HepG2 (cell line): ENCODE results near the gene INO80. TPM values are rescaled to one million over a fixed set of nuclear protein-coding genes. Genes with fewer than 3 reads are reported as not detected.
A peak's percentile ranks its signal among the peaks of the same experiment; 100 is the strongest.

ENCODE experiments used
- ATAC-seq: fragments of 200-7000 bp; cut with Tn5 transposase; 3 replicates; pipeline ENCODE4 v1.9.1; 2020; ENCODE audit warnings: mild to moderate bottlenecking, moderate library complexity
- BruUV-seq: library from RNA; stranded (reverse); fragments of 400-500 nt; replicated peaks from 2 replicates; lab custom pipeline; 2021; lab: Mats Ljungman, UMichigan
- CTCF ChIA-PET: fragments of 300-600 bp; formaldehyde crosslinking; extraction: SDS; loops from one replicate; lab custom pipeline; 2021; ENCODE audit warnings: low total read pairs, inconsistent platforms, low intra/inter-chr PET ratio; lab: Yijun Ruan, JAX
- POLR2A ChIA-PET: fragments of 350-600 bp; sonication (Branson Sonifier 250); formaldehyde crosslinking; loops from one replicate; lab custom pipeline; 2020; ENCODE audit warnings: antibody characterized with exemption, inconsistent platforms; lab: Yijun Ruan, JAX
- DNase-seq: peaks from one replicate; pipeline ENCODE4 v3.0.0-alpha.2; 2015; ENCODE audit warnings: low spot score
- FAIRE-seq: peaks from 3 replicates; lab custom pipeline; 2011; peaks lifted over from hg19 to GRCh38; lab: Jason Lieb, UNC
- H2AFZ ChIP-seq: one replicate; pipeline ENCODE4 v1.6.1; 2011; ENCODE audit warnings: low read length, inconsistent platforms
- H3K27ac ChIP-seq: fragments of 300-600 bp; 3 replicates; pipeline ENCODE4 v1.8.0; 2011; ENCODE audit warnings: mixed run types, mild to moderate bottlenecking, mixed read lengths, low read length, inconsistent platforms; ENCODE audit not compliant: insufficient read depth; ENCODE audit errors: extremely low read length
- H3K27me3 ChIP-seq, 2 experiments: fragments of 200-600 bp in 1 of 2; 2 replicates in 1 of 2; 3 replicates in 1 of 2; pipeline versions ENCODE4 v1.6.0 to v1.8.0; 2011; ENCODE audit warnings: low read length in 2 of 2, mild to moderate bottlenecking in 2 of 2, moderate library complexity in 2 of 2, inconsistent platforms in 1 of 2; ENCODE audit not compliant: insufficient read depth in 2 of 2, control insufficient read depth in 1 of 2
- H3K36me3 ChIP-seq, 2 experiments: fragments of 200-600 bp in 1 of 2; replicated peaks in 1 of 2; 2 replicates in 1 of 2; 3 replicates in 1 of 2; pipeline versions ENCODE4 v1.5.1 to v1.8.0; 2011; ENCODE audit warnings: low read length in 2 of 2, inconsistent platforms in 1 of 2; ENCODE audit not compliant: insufficient read depth in 2 of 2, control insufficient read depth in 1 of 2
- H3K4me1 ChIP-seq: 2 replicates; pipeline ENCODE4 v1.5.1; 2012; ENCODE audit warnings: low read length, inconsistent platforms; ENCODE audit not compliant: insufficient read depth
- H3K4me2 ChIP-seq: 2 replicates; pipeline ENCODE4 v1.6.0; 2011; ENCODE audit warnings: low read depth, low read length, inconsistent platforms
- H3K4me3 ChIP-seq, 3 experiments: fragments of 200-600 bp in 1 of 3; sonication (generic), shearing (Covaris generic) in 1 of 3; replicated peaks in 1 of 3; 2 replicates each; pipeline ENCODE4 v1.5.1; 2011 to 2016; ENCODE audit warnings: low read length in 3 of 3, inconsistent platforms in 2 of 3, low read depth in 2 of 3, mild to moderate bottlenecking in 2 of 3, control low read depth in 1 of 3, mixed read lengths in 1 of 3; ENCODE audit not compliant: insufficient read depth in 1 of 3
- H3K79me2 ChIP-seq: one replicate; pipeline ENCODE4 v1.6.1; 2011; ENCODE audit warnings: low read length, inconsistent platforms; ENCODE audit not compliant: insufficient read depth
- H3K9ac ChIP-seq: 2 replicates; pipeline ENCODE4 v1.6.0; 2011; ENCODE audit warnings: mild to moderate bottlenecking, low read depth, low read length, inconsistent platforms; ENCODE audit not compliant: insufficient read depth
- H3K9me3 ChIP-seq: 2 replicates; pipeline ENCODE4 v1.5.1; 2012; ENCODE audit warnings: mild to moderate bottlenecking, low read length
- H4K20me1 ChIP-seq: 2 replicates; pipeline ENCODE4 v1.6.0; 2011; ENCODE audit warnings: inconsistent platforms, mild to moderate bottlenecking, low read length, moderate library complexity; ENCODE audit not compliant: insufficient read depth
- CHCHD3 ChIP-seq: sonication (generic); formaldehyde crosslinking; IDR thresholded peaks from 2 replicates; pipeline ENCODE4 v1.8.0; 2022; ENCODE audit warnings: mild to moderate bottlenecking, missing genetic modification reagents, moderate library complexity
- ETV5 ChIP-seq: IDR thresholded peaks from 2 replicates; pipeline ENCODE4 v1.6.1; 2018; ENCODE audit warnings: missing biosample characterization, missing genetic modification reagents, inconsistent platforms, borderline replicate concordance
- NFKB2 ChIP-seq: sonication (generic); formaldehyde crosslinking; IDR thresholded peaks from 2 replicates; pipeline ENCODE4 v1.4.0; 2020; ENCODE audit warnings: missing genetic modification reagents, borderline replicate concordance
- XRCC5 ChIP-seq: fragments of 200-400 bp; formaldehyde crosslinking; optimal IDR thresholded peaks from 2 replicates; pipeline ENCODE3; 2017; ENCODE audit warnings: mild to moderate bottlenecking, low read length
- ZNF329 ChIP-seq: sonication (generic); formaldehyde crosslinking; IDR thresholded peaks from 2 replicates; pipeline ENCODE4 v1.9.0; 2021; ENCODE audit warnings: low read depth, mild to moderate bottlenecking, missing genetic modification reagents
- ZNF556 ChIP-seq: sonication (generic); formaldehyde crosslinking; IDR thresholded peaks from 2 replicates; pipeline ENCODE4 v1.4.0; 2020; ENCODE audit warnings: mild to moderate bottlenecking, missing genetic modification reagents, borderline replicate concordance
- ZNF777 ChIP-seq: sonication (generic); formaldehyde crosslinking; IDR thresholded peaks from 2 replicates; pipeline ENCODE4 v1.4.0; 2020; ENCODE audit warnings: missing genetic modification reagents
- WGBS: methylation state at CpG from one replicate; pipeline ENCODE4 v1.1.6; 2017; ENCODE audit warnings: low lambda C conversion rate; 5-methylcytosine and 5-hydroxymethylcytosine counted together
- in situ Hi-C: cut with HindIII; loops from 2 replicates; pipeline ENCODE4 v1.10.0; 2017; ENCODE audit warnings: low pct_unique_long_range_greater_than_20kb; ENCODE audit not compliant: extremely low pct_ligation_motif_present
- intact Hi-C: fragments of 100-400 bp; cut with micrococcal nuclease; formaldehyde crosslinking; loops from one replicate; pipeline ENCODE4 v1.10.0; 2022; ENCODE audit not compliant: unreplicated experiment
- polyA plus RNA-seq, 8 experiments: library from polyadenylated mRNA; depleted of rRNA in 3 of 8; stranded (reverse) in 7 of 8; unstranded in 1 of 8; fragments of >200 nt; fragmentation: Illumina TruSeq in 4 of 8; extraction: Trizol in 4 of 8; gene quantifications; 2 replicates each; pipeline versions ENCODE4 v1.2.1 to v1.2.3, GENCODE V29; 2011 to 2016; ENCODE audit warnings: low read depth in 4 of 8, missing spikeins in 1 of 8, mixed read lengths in 1 of 8; ENCODE audit not compliant: insufficient read depth in 1 of 8
- total RNA-seq, 5 experiments: library from RNA; depleted of rRNA; stranded (reverse); fragments of >200 nt; fragmentation: Illumina TruSeq; extraction: Trizol; gene quantifications; 2 replicates each; pipeline ENCODE4 v1.2.3, GENCODE V29; 2016; ENCODE audit warnings: low read depth in 1 of 5
- TF ChIP-seq, protein P1 (sequence below): sonication (generic); formaldehyde crosslinking; IDR thresholded peaks from one replicate; pipeline ENCODE4 v1.5.1; 2020; ENCODE audit warnings: mild to moderate bottlenecking, missing genetic modification reagents; ENCODE audit errors: not compliant biosample characterization
- TF ChIP-seq, protein P2 (sequence below): sonication (generic); formaldehyde crosslinking; conservative IDR thresholded peaks from 2 replicates; pipeline ENCODE4 v1.8.0; 2022; ENCODE audit warnings: mild to moderate bottlenecking, moderate library complexity, missing genetic modification reagents
- TF ChIP-seq, protein P3 (sequence below): sonication (generic); formaldehyde crosslinking; IDR thresholded peaks from 2 replicates; pipeline ENCODE4 v1.8.0; 2022; ENCODE audit warnings: mild to moderate bottlenecking, missing genetic modification reagents, borderline replicate concordance

Gene INO80
- total and polyA plus RNA-seq, 2 of the 13 experiments (the other 11 are each of a cell fraction or from before 2014, with no cell fraction given), result 3.6 to 14.8 TPM

DNA sequence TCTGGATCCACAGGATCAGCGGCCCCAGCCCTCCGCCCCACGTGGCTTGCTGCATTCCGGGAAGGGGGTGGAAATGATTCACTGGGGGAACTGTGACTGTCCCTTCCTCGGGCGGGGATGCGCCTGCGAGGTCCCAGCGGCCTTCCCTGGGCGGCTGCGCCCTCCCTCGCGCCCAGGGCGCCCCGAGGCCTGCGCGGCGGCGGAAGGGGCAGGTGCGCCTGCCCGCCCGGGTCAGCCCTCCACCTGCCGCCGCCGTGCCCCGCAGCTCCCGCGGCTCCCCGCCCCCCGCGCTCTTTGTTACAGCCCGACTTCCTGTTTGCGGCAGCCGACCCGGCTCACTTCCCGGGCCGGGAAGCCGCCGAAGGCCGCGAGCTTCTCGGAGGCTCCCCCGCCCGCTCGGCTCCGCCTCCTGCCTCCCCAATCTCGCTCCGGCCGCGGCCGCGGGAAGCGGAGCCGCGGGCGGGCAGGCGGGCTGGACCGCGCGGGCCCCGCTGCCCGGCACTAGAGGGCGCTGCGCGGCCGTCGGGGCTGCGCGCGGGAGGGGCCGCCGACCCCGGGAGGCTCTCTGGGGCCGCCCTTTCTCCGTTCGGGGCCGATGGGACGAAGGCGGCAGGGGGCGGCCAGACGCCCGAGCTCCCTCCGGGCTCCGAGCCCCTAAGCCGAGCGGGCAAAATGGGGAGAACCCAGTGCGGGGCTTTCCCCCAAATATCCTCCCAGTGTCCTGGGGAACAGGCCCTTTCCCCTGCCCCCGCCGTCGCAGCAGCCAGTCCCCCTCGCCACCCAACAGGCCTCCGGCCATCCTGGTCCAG lies 174.3 kb downstream of the INO80 start:
- 3% methylated on average over 5 of the region's 92 CpGs for WGBS
- Histone ChIP-seq H3K79me2 (no peaks in the 10 kb centered on the region), H3K27me3 (peaks cover 0 to 42% of the 10 kb centered on the region in 2 experiments; a peak in 3 of 5 replicates), H3K4me3 (peak overlapping the region; percentile 52 to 78 (median 66)), H4K20me1 (no peaks in the 10 kb centered on the region), H3K36me3 (no peaks in the 10 kb centered on the region), H3K27ac (peak overlapping the region; percentile 51), H3K9me3 (no peaks in the 10 kb centered on the region), H3K4me1 (peaks cover 58% of the 10 kb centered on the region), H2AFZ (peak overlapping the region; percentile 44), H3K9ac (peak overlapping the region; percentile 51), H3K4me2 (peak overlapping the region; percentile 99)
- BruUV-seq, result no TSS peak
- FAIRE-seq, result no peak
- in situ Hi-C loops (no loop called here), intact Hi-C loops (loop anchor here (5.0 kb wide), 1 partner anchor 34 kb away; no protein-coding TSS in a partner anchor)
- POLR2A ChIA-PET, result interaction anchor here (0.7 to 2.1 kb wide), 6 partner anchors 9 to 246 kb away, joined by 3 to 10 read pairs (median 4); partner anchors contain the start of gene DLL4
- ATAC-seq, result peak; percentile 77
- CTCF ChIA-PET, result interaction anchor here (0.8 to 1.3 kb wide), 2 partner anchors 79 to 80 kb away, joined by 3 read pairs; no protein-coding TSS in a partner anchor
- peak; percentile 59 for DNase-seq
- TF ChIP-seq ZNF329 (CRISPR knock-in tag) (peak; percentile 20; the same call in 1 of the 2 replicates), CHCHD3 (CRISPR knock-in tag) (no peak), XRCC5 (peak; percentile 38), ETV5 (peak; percentile 38; the same call in 1 of the 2 replicates), ZNF777 (CRISPR knock-in tag) (peak; percentile 99), NFKB2 (CRISPR knock-in tag) (peak; percentile 64; the same call in 1 of the 2 replicates), ZNF556 (CRISPR knock-in tag) (0 out of 2 replicates have a peak, but pooled peaks have one; percentile 39)
- TF ChIP-seq, protein P1, sequence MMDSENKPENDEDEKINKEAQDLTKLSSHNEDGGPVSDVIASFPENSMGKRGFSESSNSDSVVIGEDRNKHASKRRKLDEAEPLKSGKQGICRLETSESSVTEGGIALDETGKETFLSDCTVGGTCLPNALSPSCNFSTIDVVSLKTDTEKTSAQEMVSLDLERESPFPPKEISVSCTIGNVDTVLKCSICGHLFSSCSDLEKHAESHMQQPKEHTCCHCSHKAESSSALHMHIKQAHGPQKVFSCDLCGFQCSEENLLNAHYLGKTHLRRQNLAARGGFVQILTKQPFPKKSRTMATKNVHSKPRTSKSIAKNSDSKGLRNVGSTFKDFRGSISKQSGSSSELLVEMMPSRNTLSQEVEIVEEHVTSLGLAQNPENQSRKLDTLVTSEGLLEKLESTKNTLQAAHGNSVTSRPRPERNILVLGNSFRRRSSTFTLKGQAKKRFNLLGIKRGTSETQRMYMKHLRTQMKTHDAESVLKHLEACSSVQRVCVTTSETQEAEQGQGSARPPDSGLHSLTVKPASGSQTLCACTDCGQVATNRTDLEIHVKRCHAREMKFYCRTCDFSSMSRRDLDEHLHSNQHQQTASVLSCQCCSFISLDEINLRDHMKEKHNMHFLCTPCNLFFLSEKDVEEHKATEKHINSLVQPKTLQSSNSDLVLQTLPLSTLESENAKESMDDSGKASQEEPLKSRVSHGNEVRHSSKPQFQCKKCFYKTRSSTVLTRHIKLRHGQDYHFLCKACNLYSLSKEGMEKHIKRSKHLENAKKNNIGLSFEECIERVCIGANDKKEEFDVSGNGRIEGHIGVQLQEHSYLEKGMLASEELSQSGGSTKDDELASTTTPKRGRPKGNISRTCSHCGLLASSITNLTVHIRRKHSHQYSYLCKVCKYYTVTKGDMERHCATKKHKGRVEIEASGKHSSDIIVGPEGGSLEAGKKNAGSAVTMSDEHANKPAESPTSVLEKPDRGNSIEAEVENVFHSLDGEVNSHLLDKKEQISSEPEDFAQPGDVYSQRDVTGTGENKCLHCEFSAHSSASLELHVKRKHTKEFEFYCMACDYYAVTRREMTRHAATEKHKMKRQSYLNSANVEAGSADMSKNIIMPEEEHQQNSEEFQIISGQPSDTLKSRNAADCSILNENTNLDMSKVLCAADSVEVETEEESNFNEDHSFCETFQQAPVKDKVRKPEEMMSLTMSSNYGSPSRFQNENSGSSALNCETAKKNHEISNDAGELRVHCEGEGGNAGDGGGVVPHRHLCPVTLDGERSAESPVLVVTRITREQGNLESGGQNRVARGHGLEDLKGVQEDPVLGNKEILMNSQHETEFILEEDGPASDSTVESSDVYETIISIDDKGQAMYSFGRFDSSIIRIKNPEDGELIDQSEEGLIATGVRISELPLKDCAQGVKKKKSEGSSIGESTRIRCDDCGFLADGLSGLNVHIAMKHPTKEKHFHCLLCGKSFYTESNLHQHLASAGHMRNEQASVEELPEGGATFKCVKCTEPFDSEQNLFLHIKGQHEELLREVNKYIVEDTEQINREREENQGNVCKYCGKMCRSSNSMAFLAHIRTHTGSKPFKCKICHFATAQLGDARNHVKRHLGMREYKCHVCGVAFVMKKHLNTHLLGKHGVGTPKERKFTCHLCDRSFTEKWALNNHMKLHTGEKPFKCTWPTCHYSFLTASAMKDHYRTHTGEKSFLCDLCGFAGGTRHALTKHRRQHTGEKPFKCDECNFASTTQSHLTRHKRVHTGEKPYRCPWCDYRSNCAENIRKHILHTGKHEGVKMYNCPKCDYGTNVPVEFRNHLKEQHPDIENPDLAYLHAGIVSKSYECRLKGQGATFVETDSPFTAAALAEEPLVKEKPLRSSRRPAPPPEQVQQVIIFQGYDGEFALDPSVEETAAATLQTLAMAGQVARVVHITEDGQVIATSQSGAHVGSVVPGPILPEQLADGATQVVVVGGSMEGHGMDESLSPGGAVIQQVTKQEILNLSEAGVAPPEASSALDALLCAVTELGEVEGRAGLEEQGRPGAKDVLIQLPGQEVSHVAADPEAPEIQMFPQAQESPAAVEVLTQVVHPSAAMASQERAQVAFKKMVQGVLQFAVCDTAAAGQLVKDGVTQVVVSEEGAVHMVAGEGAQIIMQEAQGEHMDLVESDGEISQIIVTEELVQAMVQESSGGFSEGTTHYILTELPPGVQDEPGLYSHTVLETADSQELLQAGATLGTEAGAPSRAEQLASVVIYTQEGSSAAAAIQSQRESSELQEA, result no peak
- TF ChIP-seq, protein P2, sequence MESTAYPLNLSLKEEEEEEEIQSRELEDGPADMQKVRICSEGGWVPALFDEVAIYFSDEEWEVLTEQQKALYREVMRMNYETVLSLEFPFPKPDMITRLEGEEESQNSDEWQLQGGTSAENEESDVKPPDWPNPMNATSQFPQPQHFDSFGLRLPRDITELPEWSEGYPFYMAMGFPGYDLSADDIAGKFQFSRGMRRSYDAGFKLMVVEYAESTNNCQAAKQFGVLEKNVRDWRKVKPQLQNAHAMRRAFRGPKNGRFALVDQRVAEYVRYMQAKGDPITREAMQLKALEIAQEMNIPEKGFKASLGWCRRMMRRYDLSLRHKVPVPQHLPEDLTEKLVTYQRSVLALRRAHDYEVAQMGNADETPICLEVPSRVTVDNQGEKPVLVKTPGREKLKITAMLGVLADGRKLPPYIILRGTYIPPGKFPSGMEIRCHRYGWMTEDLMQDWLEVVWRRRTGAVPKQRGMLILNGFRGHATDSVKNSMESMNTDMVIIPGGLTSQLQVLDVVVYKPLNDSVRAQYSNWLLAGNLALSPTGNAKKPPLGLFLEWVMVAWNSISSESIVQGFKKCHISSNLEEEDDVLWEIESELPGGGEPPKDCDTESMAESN, result peak; percentile 56
- TF ChIP-seq, protein P3, sequence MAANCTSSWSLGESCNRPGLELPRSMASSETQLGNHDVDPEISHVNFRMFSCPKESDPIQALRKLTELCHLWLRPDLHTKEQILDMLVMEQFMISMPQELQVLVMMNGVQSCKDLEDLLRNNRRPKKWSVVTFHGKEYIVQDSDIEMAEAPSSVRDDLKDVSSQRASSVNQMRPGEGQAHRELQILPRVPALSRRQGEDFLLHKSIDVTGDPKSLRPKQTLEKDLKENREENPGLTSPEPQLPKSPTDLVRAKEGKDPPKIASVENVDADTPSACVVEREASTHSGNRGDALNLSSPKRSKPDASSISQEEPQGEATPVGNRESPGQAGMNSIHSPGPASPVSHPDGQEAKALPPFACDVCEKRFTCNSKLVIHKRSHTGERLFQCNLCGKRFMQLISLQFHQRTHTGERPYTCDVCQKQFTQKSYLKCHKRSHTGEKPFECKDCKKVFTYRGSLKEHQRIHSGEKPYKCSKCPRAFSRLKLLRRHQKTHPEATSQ (CRISPR knock-in tag), result no peak
